HG03066 (cell line): ENCODE results near the gene PLAAT5.
"Not testable (repeated sequence)": the region's sequence is repeated elsewhere in the genome, so short reads cannot be mapped to it uniquely, and the experiment has no call there.

Source experiments
- ATAC-seq: cut with Tn5 transposase; IDR thresholded peaks from one replicate; pipeline ENCODE4 v1.9.1; 2021; ENCODE audit warnings: low read depth; ENCODE audit not compliant: unreplicated experiment

PLAAT5 gene

GRCh38 chr11:63489879-63490278 lies 1.1 kb downstream of the PLAAT5 start:
- no peak for ATAC-seq

- no peak for ATAC-seq
Observed at GRCh38 chr11:63488789-63489188, 2.2 kb downstream of the PLAAT5 start.

- no peak for ATAC-seq
Observed at GRCh38 chr11:63485777-63486176, 5.2 kb downstream of the PLAAT5 start.

- ATAC-seq, result no peak
Observed at GRCh38 chr11:63480039-63480438, 10.9 kb downstream of the PLAAT5 start.

GRCh38 chr11:63478896-63479295 lies 12.1 kb downstream of the PLAAT5 start:
- no peak for ATAC-seq

GRCh38 chr11:63476618-63477017 lies 14.3 kb downstream of the PLAAT5 start:
- no peak for ATAC-seq

DNA sequence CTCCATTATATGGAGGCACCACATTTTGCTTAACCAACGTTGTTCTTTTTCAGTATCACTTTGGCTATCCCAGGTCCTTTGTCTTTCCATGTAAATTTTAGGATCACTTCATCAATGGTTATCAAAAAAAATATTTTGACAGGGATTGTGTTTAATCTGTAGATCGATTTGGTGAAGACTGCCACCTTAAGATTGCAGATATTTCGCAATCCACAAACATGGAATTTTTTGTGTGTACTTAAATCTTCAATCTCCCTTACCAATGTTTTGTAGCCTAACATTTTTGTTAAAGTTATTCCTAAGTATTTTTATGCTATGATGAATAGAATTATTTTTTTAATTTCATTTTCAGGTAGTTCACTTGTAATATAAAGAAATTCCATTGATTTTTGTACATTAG lies 18.6 kb downstream of the PLAAT5 start:
- ATAC-seq, result no peak

DNA sequence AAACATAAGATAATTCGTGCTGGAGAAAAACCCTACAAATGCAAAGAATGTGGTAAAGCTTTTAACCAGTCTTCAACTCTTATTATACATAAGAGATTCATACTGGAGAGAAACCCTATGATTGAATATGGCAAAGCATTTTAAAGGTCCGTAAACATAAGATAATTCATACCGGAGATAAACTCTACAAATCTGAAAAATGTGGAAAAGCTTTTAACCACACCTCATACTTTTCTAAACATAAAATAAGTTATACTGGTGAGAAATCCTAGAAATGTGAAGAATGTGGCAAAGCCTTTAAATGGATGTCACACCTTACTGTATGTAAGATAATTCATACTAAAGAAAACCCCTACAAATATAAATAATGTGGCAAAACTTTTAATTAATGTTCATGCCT lies 20.7 kb downstream of the PLAAT5 start:
- no peak for ATAC-seq

DNA sequence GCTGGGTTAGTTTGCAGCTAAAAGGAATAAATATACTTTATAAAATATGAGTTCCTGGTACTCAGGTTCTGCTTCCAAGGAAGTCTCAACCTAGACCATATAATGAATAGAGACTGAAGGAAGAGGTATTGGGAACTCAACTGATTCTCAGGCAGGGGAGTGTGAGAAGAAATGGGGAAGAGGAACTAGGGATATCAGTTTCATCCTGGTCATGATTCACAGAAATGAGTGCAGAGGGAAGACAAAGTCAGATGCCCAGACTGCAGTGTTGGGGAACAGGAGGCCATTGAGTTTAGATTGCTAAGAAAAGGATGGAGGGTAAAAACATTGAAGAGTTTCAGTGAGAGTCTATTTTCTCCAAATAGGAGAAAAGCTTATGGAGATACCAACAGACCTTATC lies 28.8 kb downstream of the PLAAT5 start:
- no peak for ATAC-seq

DNA sequence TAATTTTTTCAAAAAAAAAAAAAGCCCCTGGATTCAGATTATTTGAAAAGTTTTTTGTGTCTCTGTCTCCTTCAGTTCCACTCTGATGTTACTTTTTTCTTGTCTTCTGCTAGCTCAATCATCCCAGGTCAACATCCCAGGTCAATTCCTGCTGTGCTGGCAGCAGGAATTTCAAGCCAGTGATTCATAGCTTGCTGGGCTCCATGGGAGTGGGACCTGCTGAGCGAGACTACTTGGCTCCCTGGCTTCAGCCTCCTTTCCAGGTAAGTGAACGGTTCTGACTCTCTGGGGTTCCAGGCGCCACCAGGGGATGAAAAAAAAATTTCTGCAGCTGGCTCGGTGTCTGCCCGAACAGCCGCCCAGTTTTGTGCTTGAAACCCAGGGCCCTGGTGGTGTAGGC lies 31.4 kb downstream of the PLAAT5 start:
- ATAC-seq, result no peak

GRCh38 chr11:63448646-63449045 lies 42.3 kb downstream of the PLAAT5 start:
- ATAC-seq, result no peak

GRCh38 chr11:63445720-63446119 lies 45.2 kb downstream of the PLAAT5 start:
- ATAC-seq, result no peak

- ATAC-seq, result no peak
Observed at GRCh38 chr11:63445118-63445517, 45.8 kb downstream of the PLAAT5 start.

DNA sequence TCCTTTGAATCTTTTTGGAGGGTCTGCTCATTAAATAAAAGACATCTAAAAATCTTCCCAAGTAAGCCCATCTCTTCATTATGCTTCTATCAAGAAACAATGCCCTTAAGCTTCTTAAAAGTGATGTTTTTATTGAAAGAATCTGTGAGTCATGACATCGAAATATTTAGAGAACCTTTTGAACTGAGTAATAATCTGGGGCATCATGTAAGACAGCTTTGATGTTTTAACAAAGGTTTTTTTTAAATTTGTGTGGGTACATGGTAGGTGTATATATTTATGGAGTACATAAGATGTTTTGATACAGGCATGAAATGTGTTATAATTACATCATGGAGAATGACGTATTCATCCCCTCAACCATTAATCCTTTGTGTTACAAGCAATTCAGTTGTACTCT lies 46.8 kb downstream of the PLAAT5 start:
- ATAC-seq, result no peak

- ATAC-seq, result no peak
Observed at GRCh38 chr11:63443714-63444113, 47.3 kb downstream of the PLAAT5 start.

- ATAC-seq, result not testable (repeated sequence)
Observed at GRCh38 chr11:63435831-63436230, 55.1 kb downstream of the PLAAT5 start.

- ATAC-seq, result not testable (repeated sequence)
Observed at GRCh38 chr11:63435351-63435750, 55.6 kb downstream of the PLAAT5 start.

GRCh38 chr11:63430731-63431130 lies 60.2 kb downstream of the PLAAT5 start:
- not testable (repeated sequence) for ATAC-seq

DNA sequence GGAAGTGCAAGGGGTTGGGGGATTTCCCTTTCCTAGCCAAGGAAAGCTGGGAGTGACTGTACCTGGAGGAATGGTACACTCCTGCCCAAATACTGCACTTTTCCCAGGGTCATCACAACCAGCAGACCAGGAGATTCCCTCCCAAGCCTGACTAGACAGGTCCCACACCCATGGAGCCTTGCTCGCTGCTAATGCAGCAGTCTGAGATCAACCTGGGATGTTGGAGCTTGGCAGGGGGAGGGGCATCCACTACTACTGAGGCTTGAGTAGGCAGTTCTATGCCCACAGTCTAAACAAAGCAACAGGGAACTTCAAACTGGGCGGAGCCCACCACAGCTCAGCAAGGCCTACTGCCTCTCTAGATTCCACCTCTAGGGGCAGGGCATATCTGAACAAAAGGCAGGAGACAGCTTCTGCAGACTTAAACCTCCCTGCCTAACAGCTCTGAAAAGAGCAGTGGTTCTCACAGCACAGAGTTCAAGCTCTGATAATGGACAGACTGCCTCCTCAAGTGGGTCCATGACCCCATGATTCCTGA lies 62.9 kb downstream of the PLAAT5 start:
- ATAC-seq, result no peak

- no peak for ATAC-seq
Observed at GRCh38 chr11:63417174-63417852, 73.7 kb downstream of the PLAAT5 start.
